Cardiac fibroblast (primary cell): ENCODE measurements around the gene PRRT4.

Experiments used
- DNase-seq, 2 donors: peaks; one replicate each; pipeline versions ENCODE4 v3.0.0 to v3.0.0-alpha.2; 2010; ENCODE audit warnings: low read depth in 2 of 2
- H3K4me3 ChIP-seq, 2 donors: replicated peaks in 1 of 2; 1 replicate in 1 of 2; 2 replicates in 1 of 2; pipeline ENCODE4 v1.5.1; 2011; ENCODE audit warnings: low read depth in 2 of 2, low read length in 2 of 2, mild to moderate bottlenecking in 2 of 2, moderate library complexity in 1 of 2
- TF ChIP-seq, protein P1 (sequence below): IDR thresholded peaks from one replicate; pipeline ENCODE4 v1.5.1; 2011; ENCODE audit warnings: low read depth, mild to moderate bottlenecking, low read length, inconsistent platforms

Gene PRRT4

DNA sequence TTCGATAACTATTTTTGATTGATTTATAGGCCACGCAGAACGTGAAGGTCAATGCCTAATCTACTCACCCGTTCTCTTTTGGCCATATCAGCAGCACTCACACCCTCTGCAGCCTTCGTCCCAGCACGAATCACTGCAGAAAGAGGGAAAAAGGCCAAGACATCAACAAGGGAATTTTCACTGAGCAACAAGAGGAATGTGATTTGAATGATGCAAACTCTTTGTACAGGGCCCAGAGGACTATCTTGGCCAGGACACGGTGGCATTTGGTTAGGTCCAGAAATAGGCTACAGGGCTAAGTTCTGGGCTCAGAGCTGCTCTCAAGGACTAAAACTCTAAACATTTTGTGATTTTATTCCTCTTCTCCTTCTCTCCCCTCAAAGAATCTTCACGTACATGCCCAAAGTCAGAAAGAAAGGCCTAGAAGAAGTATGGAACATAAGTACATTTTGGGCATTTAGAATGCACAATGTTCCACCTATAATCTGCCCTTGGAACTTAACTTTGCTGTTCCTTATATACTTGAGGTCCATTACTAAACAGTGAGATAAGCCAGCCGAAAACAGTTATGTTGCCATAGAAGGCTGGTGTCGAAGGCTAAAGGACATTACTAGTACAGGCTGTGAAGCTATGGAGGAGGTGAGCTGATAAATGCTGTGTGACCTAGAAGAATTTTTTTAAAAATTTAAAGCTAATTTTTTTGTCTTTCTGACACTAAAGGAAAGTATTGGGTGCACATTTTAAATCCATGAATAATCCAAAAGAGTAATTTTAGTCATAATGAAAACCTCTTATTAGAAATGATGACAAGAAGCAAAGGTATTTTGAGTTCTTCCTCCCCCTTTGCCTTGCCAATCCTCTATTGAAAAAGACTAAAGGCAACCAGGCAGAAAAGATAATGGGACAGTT, 37.8 kb downstream of the PRRT4 start:
- TF ChIP-seq, protein P1, sequence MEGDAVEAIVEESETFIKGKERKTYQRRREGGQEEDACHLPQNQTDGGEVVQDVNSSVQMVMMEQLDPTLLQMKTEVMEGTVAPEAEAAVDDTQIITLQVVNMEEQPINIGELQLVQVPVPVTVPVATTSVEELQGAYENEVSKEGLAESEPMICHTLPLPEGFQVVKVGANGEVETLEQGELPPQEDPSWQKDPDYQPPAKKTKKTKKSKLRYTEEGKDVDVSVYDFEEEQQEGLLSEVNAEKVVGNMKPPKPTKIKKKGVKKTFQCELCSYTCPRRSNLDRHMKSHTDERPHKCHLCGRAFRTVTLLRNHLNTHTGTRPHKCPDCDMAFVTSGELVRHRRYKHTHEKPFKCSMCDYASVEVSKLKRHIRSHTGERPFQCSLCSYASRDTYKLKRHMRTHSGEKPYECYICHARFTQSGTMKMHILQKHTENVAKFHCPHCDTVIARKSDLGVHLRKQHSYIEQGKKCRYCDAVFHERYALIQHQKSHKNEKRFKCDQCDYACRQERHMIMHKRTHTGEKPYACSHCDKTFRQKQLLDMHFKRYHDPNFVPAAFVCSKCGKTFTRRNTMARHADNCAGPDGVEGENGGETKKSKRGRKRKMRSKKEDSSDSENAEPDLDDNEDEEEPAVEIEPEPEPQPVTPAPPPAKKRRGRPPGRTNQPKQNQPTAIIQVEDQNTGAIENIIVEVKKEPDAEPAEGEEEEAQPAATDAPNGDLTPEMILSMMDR: no peak
- no peak overlapping the region for H3K4me3 ChIP-seq
- DNase-seq: peak; percentile 15 to 29

DNA sequence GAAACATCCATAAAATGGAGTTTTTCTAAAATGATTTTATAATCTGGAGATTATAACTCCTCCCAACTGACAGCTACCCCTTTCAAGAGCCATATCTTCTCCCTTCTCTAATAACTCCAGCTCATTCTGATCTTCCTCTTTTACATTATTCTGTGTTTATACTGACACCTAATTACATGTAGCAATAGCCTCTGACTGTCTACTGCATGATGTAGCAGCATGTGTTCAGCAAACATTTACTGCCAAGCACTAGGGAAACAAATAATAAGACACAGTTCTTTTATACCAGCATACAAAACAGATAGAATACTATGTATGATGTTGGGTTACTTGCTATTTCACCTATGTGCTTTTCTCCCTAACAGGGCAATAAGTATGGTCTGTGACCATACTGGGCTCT, 38.5 kb downstream of the PRRT4 start:
- TF ChIP-seq, protein P1: no peak
- DNase-seq: no peak
- H3K4me3 ChIP-seq: no peak overlapping the region

DNA sequence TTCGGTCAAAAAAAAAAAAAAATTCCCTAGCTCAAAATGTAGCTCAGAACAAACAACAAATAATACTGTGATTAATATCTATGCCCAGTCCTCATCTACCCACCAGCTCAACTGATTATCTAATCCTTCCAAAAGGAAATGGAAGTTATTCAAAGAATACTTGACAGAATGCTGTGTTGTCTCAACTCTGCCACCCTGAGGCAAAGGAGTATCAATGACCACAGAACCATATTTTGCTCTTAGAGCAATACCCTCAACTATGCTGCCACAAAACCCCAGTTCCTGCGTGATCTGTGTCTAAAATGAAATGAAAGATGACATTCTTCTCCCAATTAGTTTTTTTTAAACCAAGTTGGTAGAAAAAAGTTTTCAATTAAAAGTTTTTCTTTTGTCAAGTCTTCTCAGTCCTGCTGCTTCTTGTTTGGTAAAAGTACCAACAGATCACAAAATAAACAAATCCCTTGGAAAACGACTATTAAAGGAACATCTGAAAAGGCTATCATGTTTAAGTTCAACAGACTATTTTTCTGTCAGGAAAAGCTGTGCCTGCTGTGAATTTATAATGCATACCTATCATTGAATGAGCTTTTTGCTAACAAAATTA, 39.3 kb downstream of the PRRT4 start:
- peak; percentile 63 to 67 for DNase-seq
- no peak overlapping the region for H3K4me3 ChIP-seq
- TF ChIP-seq, protein P1: peak; percentile 58

DNA sequence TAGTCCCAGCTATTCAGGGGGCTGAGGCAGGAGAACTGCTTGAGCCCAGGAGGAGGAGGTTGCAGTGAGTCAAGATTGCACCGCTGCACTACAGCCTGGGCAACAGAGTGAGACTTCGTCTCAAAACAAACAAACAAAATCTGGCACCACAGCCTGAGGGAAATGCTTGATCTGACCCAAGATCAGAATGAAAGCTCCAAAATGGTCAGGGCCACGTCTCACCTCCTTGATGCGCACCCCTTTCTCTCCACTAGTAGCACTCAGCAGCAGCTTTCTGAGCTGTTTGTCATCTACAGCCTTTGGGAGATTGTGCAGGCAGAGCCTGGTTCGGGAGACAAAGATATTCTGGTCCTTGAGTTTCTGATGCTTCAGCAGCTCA, 40.5 kb downstream of the PRRT4 start:
- TF ChIP-seq, protein P1: no peak
- H3K4me3 ChIP-seq: no peak overlapping the region
- DNase-seq: no peak

DNA sequence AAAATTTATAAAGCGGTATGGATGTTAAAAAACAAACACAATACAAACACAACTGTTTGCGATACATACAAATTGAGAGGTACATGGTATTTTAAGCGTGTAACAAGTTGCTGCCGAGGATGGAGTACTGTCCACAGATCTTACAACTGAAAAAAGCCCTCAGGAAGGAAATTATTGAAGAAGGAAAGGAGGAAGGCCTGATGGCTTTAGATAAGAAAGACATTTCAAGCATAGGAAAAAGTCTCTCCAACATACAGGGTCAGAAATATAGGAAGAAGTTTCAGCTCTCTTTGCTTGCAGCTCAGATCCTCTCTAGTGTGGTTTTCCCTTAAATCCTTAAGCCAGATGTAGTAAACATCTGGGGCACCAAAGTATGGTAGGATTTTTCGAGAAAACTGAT, 42.8 kb downstream of the PRRT4 start:
- no peak overlapping the region for H3K4me3 ChIP-seq
- no peak for DNase-seq
- TF ChIP-seq, protein P1: no peak

DNA sequence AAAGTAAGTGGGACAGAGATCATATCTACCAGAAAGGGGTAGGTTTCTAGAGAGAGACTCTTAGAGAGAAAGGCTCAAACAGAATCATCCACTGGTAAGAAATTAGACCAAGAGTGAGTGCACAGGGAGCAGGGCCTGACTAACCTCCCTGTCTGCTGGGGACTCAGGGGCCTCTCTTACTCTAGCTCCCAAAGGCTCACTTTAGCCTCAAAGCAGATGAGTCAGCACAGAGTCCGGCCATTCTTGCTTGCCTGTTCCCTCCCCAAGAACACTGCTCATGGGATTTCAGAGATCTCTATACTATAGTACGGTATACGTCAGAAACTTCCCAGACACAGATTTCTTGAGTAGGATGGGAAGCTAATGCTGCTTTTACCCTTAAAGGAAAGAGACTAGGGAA, 50.5 kb downstream of the PRRT4 start:
- TF ChIP-seq, protein P1: no peak
- no peak overlapping the region for H3K4me3 ChIP-seq
- peak in 1 of 2 donors; percentile 31 for DNase-seq
